Lower leg skin (tissue), 3 donors: ENCODE measurements around the gene ELAVL2.

ENCODE experiments used
- POLR2A ChIP-seq, 2 donors: fragments of 450-650 bp; IDR thresholded peaks; one replicate each; pipeline ENCODE4 v1.6.1; 2016 to 2017; ENCODE audit warnings: antibody characterized with exemption in 2 of 2, mild to moderate bottlenecking in 1 of 2, moderate library complexity in 1 of 2
- TF ChIP-seq, protein P1 (sequence below), 3 donors: fragments of 450-650 bp; IDR thresholded peaks; one replicate each; pipeline ENCODE4 v1.5.1; 2016; ENCODE audit warnings: antibody characterized with exemption in 3 of 3, mild to moderate bottlenecking in 3 of 3, moderate library complexity in 2 of 3

- TF ChIP-seq, protein P1, sequence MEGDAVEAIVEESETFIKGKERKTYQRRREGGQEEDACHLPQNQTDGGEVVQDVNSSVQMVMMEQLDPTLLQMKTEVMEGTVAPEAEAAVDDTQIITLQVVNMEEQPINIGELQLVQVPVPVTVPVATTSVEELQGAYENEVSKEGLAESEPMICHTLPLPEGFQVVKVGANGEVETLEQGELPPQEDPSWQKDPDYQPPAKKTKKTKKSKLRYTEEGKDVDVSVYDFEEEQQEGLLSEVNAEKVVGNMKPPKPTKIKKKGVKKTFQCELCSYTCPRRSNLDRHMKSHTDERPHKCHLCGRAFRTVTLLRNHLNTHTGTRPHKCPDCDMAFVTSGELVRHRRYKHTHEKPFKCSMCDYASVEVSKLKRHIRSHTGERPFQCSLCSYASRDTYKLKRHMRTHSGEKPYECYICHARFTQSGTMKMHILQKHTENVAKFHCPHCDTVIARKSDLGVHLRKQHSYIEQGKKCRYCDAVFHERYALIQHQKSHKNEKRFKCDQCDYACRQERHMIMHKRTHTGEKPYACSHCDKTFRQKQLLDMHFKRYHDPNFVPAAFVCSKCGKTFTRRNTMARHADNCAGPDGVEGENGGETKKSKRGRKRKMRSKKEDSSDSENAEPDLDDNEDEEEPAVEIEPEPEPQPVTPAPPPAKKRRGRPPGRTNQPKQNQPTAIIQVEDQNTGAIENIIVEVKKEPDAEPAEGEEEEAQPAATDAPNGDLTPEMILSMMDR (IDR thresholded peaks at IDR 0.05), result no peak
- TF ChIP-seq POLR2A (IDR thresholded peaks at IDR 0.05), result no peak
Observed at GRCh38 chr9:23769307-23769935, 56.6 kb downstream of the ELAVL2 start.
